ENCODE results near the gene ROPN1L.

The ROPN1L gene

GRCh38 chr5:10457682-10458574 is 16.2 kb downstream of the ROPN1L start:
- no peak for DNase-seq (ENCODE audit: low read depth, low spot score)

GRCh38 chr5:10459080-10460055 is 17.7 kb downstream of the ROPN1L start:
- DNase-seq (ENCODE audit: low read depth, low spot score) = no peak

GRCh38 chr5:10460252-10460906 is 18.7 kb downstream of the ROPN1L start:
- DNase-seq (ENCODE audit: low read depth, low spot score) = no peak

GRCh38 chr5:10461041-10461440 is 19.4 kb downstream of the ROPN1L start:
- DNase-seq (ENCODE audit: low read depth, low spot score) = no peak

GRCh38 chr5:10461904-10462555 is 20.4 kb downstream of the ROPN1L start:
- no peak for DNase-seq (ENCODE audit: low read depth, low spot score)

- no peak for DNase-seq (ENCODE audit: low read depth, low spot score)
Observed at GRCh38 chr5:10463566-10463965, 21.9 kb downstream of the ROPN1L start.

- DNase-seq (ENCODE audit: low read depth, low spot score) = no peak
Observed at GRCh38 chr5:10464173-10464572, 22.5 kb downstream of the ROPN1L start.

GRCh38 chr5:10465726-10466125 is 24.0 kb downstream of the ROPN1L start:
- no peak for DNase-seq (ENCODE audit: low read depth, low spot score)

GRCh38 chr5:10466446-10467073 is 24.9 kb downstream of the ROPN1L start:
- DNase-seq (ENCODE audit: low read depth, low spot score) = no peak

GRCh38 chr5:10467281-10468198 is 25.9 kb downstream of the ROPN1L start:
- no peak for DNase-seq (ENCODE audit: low read depth, low spot score)

- no peak for DNase-seq (ENCODE audit: low read depth, low spot score)
Observed at GRCh38 chr5:10468256-10468655, 26.6 kb downstream of the ROPN1L start.

GRCh38 chr5:10469253-10470050 is 27.8 kb downstream of the ROPN1L start:
- no peak for DNase-seq (ENCODE audit: low read depth, low spot score)

- DNase-seq (ENCODE audit: low read depth, low spot score) = no peak
Observed at GRCh38 chr5:10470669-10471068, 29.0 kb downstream of the ROPN1L start.

GRCh38 chr5:10471677-10472076 is 30.0 kb downstream of the ROPN1L start:
- DNase-seq (ENCODE audit: low read depth, low spot score) = no peak

GRCh38 chr5:10474521-10475075 is 32.9 kb downstream of the ROPN1L start:
- DNase-seq (ENCODE audit: low read depth, low spot score) = no peak

- DNase-seq (ENCODE audit: low read depth, low spot score) = no peak
Observed at GRCh38 chr5:10475931-10476676, 34.4 kb downstream of the ROPN1L start.

- no peak for DNase-seq (ENCODE audit: low read depth, low spot score)
Observed at GRCh38 chr5:10476878-10477277, 35.2 kb downstream of the ROPN1L start.

GRCh38 chr5:10477943-10478342 is 36.3 kb downstream of the ROPN1L start:
- no peak for DNase-seq (ENCODE audit: low read depth, low spot score)
